DOHH2 (cell line): ENCODE data around the gene LIN54.

Experiments
- CTCF ChIP-seq: fragments of 200-600 bp; sonication (generic); IDR thresholded peaks from one replicate; pipeline ENCODE4 v1.5.1; 2014; ENCODE audit warnings: antibody characterized with exemption, mild to moderate bottlenecking, low read depth, low read length; ENCODE audit not compliant: poor library complexity, severe bottlenecking
- EZH2phosphoT487 ChIP-seq: fragments of 200-600 bp; sonication (generic); IDR thresholded peaks from 2 replicates; pipeline ENCODE4 v1.6.1; 2017; ENCODE audit warnings: borderline replicate concordance, mild to moderate bottlenecking, antibody characterized with exemption, low read length, moderate library complexity, mixed read lengths

- TF ChIP-seq EZH2phosphoT487: no peak
- TF ChIP-seq CTCF: no peak
Observed at GRCh38 chr4:82968972-82969371, 41.7 kb downstream of the LIN54 start.
